ENCODE results near the gene GBX2. TPM values are rescaled to one million over a fixed set of nuclear protein-coding genes. Genes with fewer than 3 reads are reported as not detected.

The GBX2 gene
- total and polyA plus RNA-seq, 2 donors (not counting 1 experiment from before 2014, with no cell fraction given): not detected

- Histone ChIP-seq H2AFZ (ENCODE audit: insufficient read depth, low read depth, low read length, poor library complexity, severe bottlenecking) (no peak overlapping the region), H4K20me1 (ENCODE audit: control insufficient read depth, insufficient read depth, low read length, poor library complexity, severe bottlenecking) (no peaks in the 10 kb centered on the region), H3K27me3 (replicated peaks in 1 of 4; ENCODE audit: control extremely low read depth in 1 of 4, control insufficient read depth in 3 of 4, insufficient read depth in 4 of 4, low read length in 3 of 4) (peaks cover 0 to 77% (median 38%) of the 10 kb centered on the region in 4 experiments), H3K27ac (ENCODE audit: low read length in 2 of 2) (no peak overlapping the region), H3K36me3 (replicated peaks in 1 of 2; ENCODE audit: control extremely low read depth in 1 of 2, control insufficient read depth in 1 of 2, extremely low read depth in 1 of 2, insufficient read depth in 2 of 2, low read length in 1 of 2) (no peaks in the 10 kb centered on the region), H3K4me3 (ENCODE audit: control extremely low read depth in 1 of 5, extremely low read depth in 1 of 5, insufficient read depth in 1 of 5, low read depth in 2 of 5, low read length in 4 of 5) (no peak overlapping the region), H3K4me2 (replicated peaks; ENCODE audit: low read depth, low read length, poor library complexity, severe bottlenecking) (peak overlapping the region; percentile 37), H3K4me1 (ENCODE audit: control insufficient read depth in 2 of 2, insufficient read depth in 2 of 2, low read length in 2 of 2) (peaks cover 0 to 12% of the 10 kb centered on the region in 2 donors), H3K79me2 (ENCODE audit: control insufficient read depth, insufficient read depth, low read length) (no peaks in the 10 kb centered on the region), H3K9ac (ENCODE audit: low read length) (no peak overlapping the region), H3K9me3 (ENCODE audit: control extremely low read depth in 1 of 3, control insufficient read depth in 2 of 3, insufficient read depth in 1 of 3, low read length in 2 of 3) (peaks cover 0 to 31% (median 0%) of the 10 kb centered on the region in 3 donors)
- DNase-seq (no peak), ATAC-seq (ENCODE audit: low read depth) (no peak)
- POLR2A ChIA-PET: no interaction called here
- intact Hi-C loops (cut with micrococcal nuclease): no loop called here
- CTCF ChIA-PET: no interaction called here
- 11% methylated on average over 107 of the region's 112 CpGs for WGBS (ENCODE audit: insufficient coverage)
- Mint-ChIP-seq H3K9me3 (ENCODE audit: insufficient read depth) (no peaks in the 10 kb centered on the region), H3K4me3 (no peak overlapping the region), H3K4me1 (peaks cover 10% of the 10 kb centered on the region), H3K27ac (no peak overlapping the region), H3K27me3 (peaks cover 58% of the 10 kb centered on the region)
- no peak for TF ChIP-seq EZH2 (IDR thresholded peaks at IDR 0.05; ENCODE audit: borderline replicate concordance, insufficient read depth, low read depth, low read length, poor library complexity, severe bottlenecking)
- TF ChIP-seq, protein P1, sequence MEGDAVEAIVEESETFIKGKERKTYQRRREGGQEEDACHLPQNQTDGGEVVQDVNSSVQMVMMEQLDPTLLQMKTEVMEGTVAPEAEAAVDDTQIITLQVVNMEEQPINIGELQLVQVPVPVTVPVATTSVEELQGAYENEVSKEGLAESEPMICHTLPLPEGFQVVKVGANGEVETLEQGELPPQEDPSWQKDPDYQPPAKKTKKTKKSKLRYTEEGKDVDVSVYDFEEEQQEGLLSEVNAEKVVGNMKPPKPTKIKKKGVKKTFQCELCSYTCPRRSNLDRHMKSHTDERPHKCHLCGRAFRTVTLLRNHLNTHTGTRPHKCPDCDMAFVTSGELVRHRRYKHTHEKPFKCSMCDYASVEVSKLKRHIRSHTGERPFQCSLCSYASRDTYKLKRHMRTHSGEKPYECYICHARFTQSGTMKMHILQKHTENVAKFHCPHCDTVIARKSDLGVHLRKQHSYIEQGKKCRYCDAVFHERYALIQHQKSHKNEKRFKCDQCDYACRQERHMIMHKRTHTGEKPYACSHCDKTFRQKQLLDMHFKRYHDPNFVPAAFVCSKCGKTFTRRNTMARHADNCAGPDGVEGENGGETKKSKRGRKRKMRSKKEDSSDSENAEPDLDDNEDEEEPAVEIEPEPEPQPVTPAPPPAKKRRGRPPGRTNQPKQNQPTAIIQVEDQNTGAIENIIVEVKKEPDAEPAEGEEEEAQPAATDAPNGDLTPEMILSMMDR (IDR thresholded peaks at IDR 0.05): no peak
Observed at GRCh38 chr2:236167297-236168109, 683 bp downstream of the GBX2 start.

DNA sequence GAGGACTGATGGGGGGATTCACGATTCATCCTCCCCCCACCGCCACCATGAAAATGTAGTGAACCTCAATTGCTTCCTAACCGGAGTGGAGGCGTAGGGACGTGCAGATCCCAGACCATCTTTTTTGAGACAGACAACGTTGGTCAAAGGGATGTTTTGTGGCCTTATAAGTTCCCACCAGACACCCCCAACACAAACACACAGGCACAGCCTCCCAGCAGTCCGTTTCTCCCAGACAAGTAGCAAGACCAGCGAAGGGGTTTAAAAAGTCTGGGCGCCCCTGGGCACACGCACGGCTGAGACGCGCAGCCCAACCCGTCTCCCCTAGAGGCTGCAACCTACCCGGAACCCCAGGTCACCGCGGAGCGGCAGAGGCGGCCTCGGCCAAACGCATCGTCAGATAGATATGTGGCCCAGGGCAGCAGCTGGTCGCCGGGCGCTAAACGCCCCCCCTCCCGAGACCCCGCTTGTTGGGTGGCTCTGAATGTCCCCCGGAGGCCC, 1.3 kb downstream of the GBX2 start:
- intact Hi-C loops (cut with micrococcal nuclease): no loop called here

More for the DNA sequence above, 1.3 kb downstream of the GBX2 start:
- no peak overlapping the region for H3K27ac ChIP-seq (ENCODE audit: low read length in 2 of 2)
- no peak overlapping the region for H3K9ac ChIP-seq (ENCODE audit: low read length)
- H3K27me3 ChIP-seq (replicated peaks in 1 of 4; ENCODE audit: control extremely low read depth in 1 of 4, control insufficient read depth in 3 of 4, insufficient read depth in 4 of 4, low read length in 3 of 4): peaks cover 0 to 78% (median 40%) of the 10 kb centered on the region in 4 experiments
- H3K9me3 ChIP-seq (ENCODE audit: control extremely low read depth in 1 of 3, control insufficient read depth in 2 of 3, insufficient read depth in 1 of 3, low read length in 2 of 3): peaks cover 0 to 34% (median 0%) of the 10 kb centered on the region in 3 donors
- WGBS (ENCODE audit: insufficient coverage): 9% methylated on average over 27 of the region's 29 CpGs
- ChIA-PET CTCF (no interaction called here), POLR2A (no interaction called here)
- Mint-ChIP-seq H3K9me3 (ENCODE audit: insufficient read depth) (no peaks in the 10 kb centered on the region), H3K27ac (no peak overlapping the region), H3K4me3 (no peak overlapping the region), H3K27me3 (peaks cover 53% of the 10 kb centered on the region), H3K4me1 (peaks cover 10% of the 10 kb centered on the region)
- DNase-seq: no peak
- H4K20me1 ChIP-seq (ENCODE audit: control insufficient read depth, insufficient read depth, low read length, poor library complexity, severe bottlenecking): no peaks in the 10 kb centered on the region
- TF ChIP-seq EZH2 (IDR thresholded peaks at IDR 0.05; ENCODE audit: borderline replicate concordance, insufficient read depth, low read depth, low read length, poor library complexity, severe bottlenecking): no peak
- TF ChIP-seq, protein P1 (IDR thresholded peaks at IDR 0.05): no peak
- no peaks in the 10 kb centered on the region for H3K79me2 ChIP-seq (ENCODE audit: control insufficient read depth, insufficient read depth, low read length)
- ATAC-seq (ENCODE audit: low read depth): no peak
- no peak overlapping the region for H3K4me3 ChIP-seq (ENCODE audit: control extremely low read depth in 1 of 5, extremely low read depth in 1 of 5, insufficient read depth in 1 of 5, low read depth in 2 of 5, low read length in 4 of 5)
- H3K36me3 ChIP-seq (replicated peaks in 1 of 2; ENCODE audit: control extremely low read depth in 1 of 2, control insufficient read depth in 1 of 2, extremely low read depth in 1 of 2, insufficient read depth in 2 of 2, low read length in 1 of 2): no peaks in the 10 kb centered on the region
- H3K4me1 ChIP-seq (ENCODE audit: control insufficient read depth in 2 of 2, insufficient read depth in 2 of 2, low read length in 2 of 2): peaks cover 0 to 12% of the 10 kb centered on the region in 2 donors
- H3K4me2 ChIP-seq (replicated peaks; ENCODE audit: low read depth, low read length, poor library complexity, severe bottlenecking): no peak overlapping the region
- no peak overlapping the region for H2AFZ ChIP-seq (ENCODE audit: insufficient read depth, low read depth, low read length, poor library complexity, severe bottlenecking)

Measured in B cell (primary cell).